Stomach (tissue), 9 donors: Measurements from ENCODE around the gene PRR23A. TPM values are rescaled to one million over a fixed set of nuclear protein-coding genes. Genes with fewer than 3 reads are reported as not detected.
A peak's percentile ranks its signal among the peaks of the same experiment; 100 is the strongest.

ENCODE experiments used
- DNase-seq, 2 donors: peaks; one replicate each; pipeline versions ENCODE4 v3.0.0 to v3.0.0-alpha.2; 2013 to 2019
- H3K27ac ChIP-seq, 5 donors: fragments of 200-600 bp in 4 of 5; sonication (generic) in 4 of 5; one replicate each; pipeline ENCODE4 v1.5.1; 2013 to 2019; ENCODE audit warnings: mild to moderate bottlenecking in 1 of 5, moderate library complexity in 1 of 5
- H3K27me3 ChIP-seq, 3 donors: fragments of 200-600 bp; sonication (generic); one replicate each; pipeline ENCODE4 v1.5.1; 2017 to 2019; ENCODE audit warnings: mixed run types in 1 of 3
- H3K36me3 ChIP-seq, 4 donors: fragments of 200-600 bp; sonication (generic); 1 replicate in 3 of 4; 2 replicates in 1 of 4; pipeline ENCODE4 v1.5.1; 2016 to 2019
- H3K4me1 ChIP-seq, 4 donors: fragments of 200-600 bp; sonication (generic); one replicate each; pipeline ENCODE4 v1.5.1; 2016 to 2019
- H3K4me3 ChIP-seq, 4 donors: fragments of 200-600 bp; sonication (generic) in 3 of 4; one replicate each; pipeline ENCODE4 v1.5.1; 2016 to 2019; ENCODE audit warnings: mild to moderate bottlenecking in 1 of 4
- H3K9me3 ChIP-seq, 4 donors: fragments of 200-600 bp; sonication (generic); one replicate each; pipeline ENCODE4 v1.5.1; 2016 to 2019
- EP300 ChIP-seq: sonication (generic); formaldehyde crosslinking; IDR thresholded peaks from one replicate; pipeline ENCODE4 v1.6.1; 2017; ENCODE audit warnings: antibody characterized with exemption
- POLR2A ChIP-seq, 4 donors: fragments of 450-650 bp; IDR thresholded peaks; one replicate each; pipeline ENCODE4 v1.6.1; 2016; ENCODE audit warnings: antibody characterized with exemption in 4 of 4, control low read depth in 2 of 4, mild to moderate bottlenecking in 1 of 4, moderate library complexity in 1 of 4
- POLR2AphosphoS5 ChIP-seq, 3 donors: sonication (generic); formaldehyde crosslinking; IDR thresholded peaks; one replicate each; pipeline ENCODE4 v1.6.1; 2016; ENCODE audit warnings: antibody characterized with exemption in 3 of 3
- WGBS, 5 donors: extraction: QIAGEN DNeasy Blood & Tissue Kit in 3 of 5; methylation state at CpG; one replicate each; pipeline versions ENCODE4 v1.1.5 to v1.1.7; 2013 to 2018; 5-methylcytosine and 5-hydroxymethylcytosine counted together
- intact Hi-C: fragments of 100-400 bp; cut with DNase I; formaldehyde crosslinking; loops from one replicate; pipeline ENCODE4 v1.15.1; 2023; ENCODE audit warnings: low total_unique reads
- polyA plus RNA-seq, 3 donors: library from polyadenylated mRNA; stranded (reverse); fragments of 200-250 nt; gene quantifications; one replicate each; pipeline ENCODE4 v1.2.3, GENCODE V29; 2013
- total RNA-seq, 5 donors: library from RNA; depleted of rRNA; stranded (reverse); fragments of >200 nt; gene quantifications; one replicate each; pipeline versions ENCODE4 v1.1.0 to v1.2.3, GENCODE V29; 2014 to 2016
- TF ChIP-seq, protein P1 (sequence below), 7 experiments: fragments of 450-650 bp in 4 of 7; fragments of 200-600 bp in 3 of 7; sonication (generic) in 3 of 7; IDR thresholded peaks; one replicate each; pipeline ENCODE4 v1.5.1; 2016 to 2019; ENCODE audit warnings: antibody characterized with exemption in 7 of 7, control low read depth in 2 of 7, mild to moderate bottlenecking in 1 of 7
- donor health status: healthy with polysubstance abuse.
- donor health status: Bipolar disorder and iron deficiency.
- donor health status: healthy.

The PRR23A gene
- total and polyA plus RNA-seq, 8 donors = not detected

GRCh38 chr3:138964264-138964663, 41.8 kb downstream of the PRR23A start:
- TF ChIP-seq EP300 (no peak), POLR2A (IDR thresholded peaks at IDR 0.05) (no peak), POLR2AphosphoS5 (IDR thresholded peaks at IDR 0.05) (no peak)
- TF ChIP-seq, protein P1, sequence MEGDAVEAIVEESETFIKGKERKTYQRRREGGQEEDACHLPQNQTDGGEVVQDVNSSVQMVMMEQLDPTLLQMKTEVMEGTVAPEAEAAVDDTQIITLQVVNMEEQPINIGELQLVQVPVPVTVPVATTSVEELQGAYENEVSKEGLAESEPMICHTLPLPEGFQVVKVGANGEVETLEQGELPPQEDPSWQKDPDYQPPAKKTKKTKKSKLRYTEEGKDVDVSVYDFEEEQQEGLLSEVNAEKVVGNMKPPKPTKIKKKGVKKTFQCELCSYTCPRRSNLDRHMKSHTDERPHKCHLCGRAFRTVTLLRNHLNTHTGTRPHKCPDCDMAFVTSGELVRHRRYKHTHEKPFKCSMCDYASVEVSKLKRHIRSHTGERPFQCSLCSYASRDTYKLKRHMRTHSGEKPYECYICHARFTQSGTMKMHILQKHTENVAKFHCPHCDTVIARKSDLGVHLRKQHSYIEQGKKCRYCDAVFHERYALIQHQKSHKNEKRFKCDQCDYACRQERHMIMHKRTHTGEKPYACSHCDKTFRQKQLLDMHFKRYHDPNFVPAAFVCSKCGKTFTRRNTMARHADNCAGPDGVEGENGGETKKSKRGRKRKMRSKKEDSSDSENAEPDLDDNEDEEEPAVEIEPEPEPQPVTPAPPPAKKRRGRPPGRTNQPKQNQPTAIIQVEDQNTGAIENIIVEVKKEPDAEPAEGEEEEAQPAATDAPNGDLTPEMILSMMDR (IDR thresholded peaks at IDR 0.05) = no peak
- Histone ChIP-seq H3K9me3 (peaks cover 0 to 26% (median 18%) of the 10 kb centered on the region in 4 donors), H3K27me3 (peaks cover 0 to 61% (median 22%) of the 10 kb centered on the region in 3 donors), H3K4me3 (no peak overlapping the region), H3K27ac (no peak overlapping the region), H3K36me3 (no peaks in the 10 kb centered on the region), H3K4me1 (peaks cover 0 to 7% (median 4%) of the 10 kb centered on the region in 4 donors)
- 71 to 83% (median 80%) methylated on average over 2 of the region's 2 CpGs for WGBS, 5 donors
- intact Hi-C loops = no loop called here
- DNase-seq = no peak

GRCh38 chr3:138962854-138963560, 43.1 kb downstream of the PRR23A start:
- peaks cover 0 to 7% (median 4%) of the 10 kb centered on the region in 4 donors for H3K4me1 ChIP-seq
- TF ChIP-seq POLR2AphosphoS5 (IDR thresholded peaks at IDR 0.05) = no peak
- TF ChIP-seq EP300 = no peak
- TF ChIP-seq POLR2A (IDR thresholded peaks at IDR 0.05) = no peak
- TF ChIP-seq, protein P1 (IDR thresholded peaks at IDR 0.05) = no peak
- H3K4me3 ChIP-seq = no peak overlapping the region
- H3K36me3 ChIP-seq = no peaks in the 10 kb centered on the region
- no peak for DNase-seq
- intact Hi-C loops = no loop called here
- peaks cover 0 to 70% (median 26%) of the 10 kb centered on the region in 3 donors for H3K27me3 ChIP-seq
- peaks cover 0 to 26% (median 18%) of the 10 kb centered on the region in 4 donors for H3K9me3 ChIP-seq
- no peak overlapping the region for H3K27ac ChIP-seq
- 46 to 53% (median 50%) methylated on average over 4 to 8 of the region's 8 CpGs for WGBS, 5 donors

- H3K27me3 ChIP-seq = peaks cover 0 to 87% (median 30%) of the 10 kb centered on the region in 3 donors
- no peaks in the 10 kb centered on the region for H3K36me3 ChIP-seq
- intact Hi-C loops = no loop called here
- peak overlapping the region in 1 of 4 donors; percentile 26 for H3K4me3 ChIP-seq
- DNase-seq = no peak
- peaks cover 0 to 7% (median 4%) of the 10 kb centered on the region in 4 donors for H3K4me1 ChIP-seq
- TF ChIP-seq, protein P1 (IDR thresholded peaks at IDR 0.05) = no peak
- TF ChIP-seq POLR2AphosphoS5 (IDR thresholded peaks at IDR 0.05) (no peak), EP300 (no peak), POLR2A (IDR thresholded peaks at IDR 0.05) (no peak)
- WGBS, 5 donors = 3 to 9% (median 6%) methylated on average over 24 to 36 of the region's 36 CpGs
- H3K9me3 ChIP-seq = peaks cover 0 to 20% (median 12%) of the 10 kb centered on the region in 4 donors
- H3K27ac ChIP-seq = no peak overlapping the region
Measured at GRCh38 chr3:138960417-138960852, 45.6 kb downstream of the PRR23A start.

Other genes with a start within 250 kb of the PRR23A start
- 10 to 100 TPM in 3 of 5 donors, 1 to 10 TPM in 2; 2.9 to 43.7 (median 11.6) TPM for gene PIK3CB, start 171.3 kb downstream of the PRR23A start, total RNA-seq
- 1 to 10 TPM; 8.5 to 9.2 (median 9.2) TPM for gene PIK3CB, start 171.3 kb downstream of the PRR23A start, polyA plus RNA-seq
- gene FOXL2, start 59.1 kb downstream of the PRR23A start, total RNA-seq = not detected
- not detected for gene FOXL2, start 59.1 kb downstream of the PRR23A start, polyA plus RNA-seq
- not detected for gene FOXL2NB, start 59.1 kb downstream of the PRR23A start, total RNA-seq
- under 1 TPM in 1 of 3 donors, not detected in 2; 0.03 TPM for gene FOXL2NB, start 59.1 kb downstream of the PRR23A start, polyA plus RNA-seq
- not detected for gene PRR23B, start 14.7 kb upstream of the PRR23A start, total RNA-seq
- gene PRR23B, start 14.7 kb upstream of the PRR23A start, polyA plus RNA-seq = not detected
- gene PRR23C, start 38.6 kb upstream of the PRR23A start, total RNA-seq = not detected
- gene PRR23C, start 38.6 kb upstream of the PRR23A start, polyA plus RNA-seq = not detected